Activated CD8-positive, alpha-beta memory T cell treated with anti-CD3 and anti-CD28 coated beads, Interleukin-2, amount 10 ng/mL, durations not matched to agents 7 days and 5 days (primary cell): ENCODE results near the gene BAIAP3. TPM values are rescaled to one million over a fixed set of nuclear protein-coding genes. Genes with fewer than 3 reads are reported as not detected.

Source experiments
- total RNA-seq, 2 experiments: library from RNA; stranded (reverse); gene quantifications; one replicate each; pipeline ENCODE4 v1.2.3, GENCODE V29; 2021

Gene BAIAP3
- total RNA-seq, 2 experiments from 2014 or later = 0.45 to 0.53 TPM

Other genes starting within 250 kb of the BAIAP3 start
- not detected for gene C1QTNF8, start 237.4 kb upstream of the BAIAP3 start, total RNA-seq
- 1 to 10 TPM in 1 of 2 experiments, under 1 TPM in 1; 0.37 to 1.3 TPM for gene CACNA1H, start 180.5 kb upstream of the BAIAP3 start, total RNA-seq
- not detected for gene TPSG1, start 108.4 kb upstream of the BAIAP3 start, total RNA-seq
- gene TPSB2, start 103.5 kb upstream of the BAIAP3 start, total RNA-seq = not detected
- not detected for gene TPSAB1, start 92.9 kb upstream of the BAIAP3 start, total RNA-seq
- gene TPSD1, start 77.6 kb upstream of the BAIAP3 start, total RNA-seq = not detected
- gene UBE2I, start 24.0 kb upstream of the BAIAP3 start, total RNA-seq = 100 to 1,000 TPM; 224 to 253 TPM
- 10 to 100 TPM; 52.9 to 57.8 TPM for gene TSR3, start 18.2 kb downstream of the BAIAP3 start, total RNA-seq
- 10 to 100 TPM; 29.3 to 33.0 TPM for gene GNPTG, start 18.3 kb downstream of the BAIAP3 start, total RNA-seq
- gene UNKL, start 81.1 kb downstream of the BAIAP3 start, total RNA-seq = 10 to 100 TPM; 30.1 to 43.0 TPM
- 10 to 100 TPM; 15.7 to 18.5 TPM for gene UQCC4, start 87.1 kb downstream of the BAIAP3 start, total RNA-seq
- under 1 TPM in 1 of 2 experiments, not detected in 1; 0.33 TPM for gene PERCC1, start 97.4 kb downstream of the BAIAP3 start, total RNA-seq
- 1 to 10 TPM; 2.0 to 2.9 TPM for gene CCDC154, start 110.9 kb downstream of the BAIAP3 start, total RNA-seq
- gene CLCN7, start 141.4 kb downstream of the BAIAP3 start, total RNA-seq = 10 to 100 TPM; 53.0 to 60.5 TPM
- gene PTX4, start 155.3 kb downstream of the BAIAP3 start, total RNA-seq = not detected
- gene TELO2, start 159.7 kb downstream of the BAIAP3 start, total RNA-seq = 10 to 100 TPM; 60.7 to 63.8 TPM
- gene TMEM204, start 200.0 kb downstream of the BAIAP3 start, total RNA-seq = 10 to 100 TPM; 34.7 to 37.1 TPM